Liver (tissue), 9 donors: ENCODE data around the gene ZFP1. TPM values are rescaled to one million over a fixed set of nuclear protein-coding genes. Genes with fewer than 3 reads are reported as not detected.

Experiments used
- DNase-seq: peaks from one replicate; pipeline ENCODE4 v3.0.0-alpha.2; 2017; ENCODE audit warnings: low spot score
- H3K27ac ChIP-seq, 2 donors: one replicate each; pipeline ENCODE4 v1.7.0; 2013; ENCODE audit warnings: inconsistent platforms in 2 of 2, low read length in 2 of 2, control low read depth in 1 of 2, low read depth in 1 of 2, mild to moderate bottlenecking in 1 of 2
- H3K27me3 ChIP-seq, 4 donors: one replicate each; pipeline versions ENCODE4 v1.6.1 to v1.7.0; 2013; ENCODE audit warnings: low read length in 3 of 4, inconsistent platforms in 1 of 4, mild to moderate bottlenecking in 1 of 4, moderate library complexity in 1 of 4; ENCODE audit not compliant: control insufficient read depth in 4 of 4, insufficient read depth in 4 of 4
- H3K36me3 ChIP-seq, 4 donors: one replicate each; pipeline versions ENCODE4 v1.6.1 to v1.7.0; 2013; ENCODE audit warnings: low read length in 3 of 4, mild to moderate bottlenecking in 3 of 4, low read depth in 1 of 4, moderate library complexity in 1 of 4; ENCODE audit not compliant: control insufficient read depth in 4 of 4, insufficient read depth in 3 of 4
- H3K4me1 ChIP-seq, 4 donors: one replicate each; pipeline versions ENCODE4 v1.6.1 to v1.7.0; 2013; ENCODE audit warnings: low read length in 3 of 4, mild to moderate bottlenecking in 3 of 4, moderate library complexity in 1 of 4; ENCODE audit not compliant: control insufficient read depth in 4 of 4, insufficient read depth in 4 of 4
- H3K4me3 ChIP-seq, 3 donors: one replicate each; pipeline versions ENCODE4 v1.6.1 to v1.7.0; 2013; ENCODE audit warnings: low read length in 3 of 3, control low read depth in 1 of 3, low read depth in 1 of 3, mild to moderate bottlenecking in 1 of 3
- H3K9ac ChIP-seq, 2 donors: one replicate each; pipeline ENCODE4 v1.7.0; 2013; ENCODE audit warnings: low read length in 2 of 2, mild to moderate bottlenecking in 2 of 2, moderate library complexity in 2 of 2, control low read depth in 1 of 2, low read depth in 1 of 2
- H3K9me3 ChIP-seq, 4 donors: one replicate each; pipeline versions ENCODE4 v1.6.1 to v1.7.0; 2013; ENCODE audit warnings: low read length in 3 of 4; ENCODE audit not compliant: control insufficient read depth in 4 of 4
- CTCF ChIP-seq: fragments of 150-350 bp; IDR thresholded peaks from 2 replicates; pipeline ENCODE4 v1.5.1; 2017; ENCODE audit warnings: improper control_type of control experiment, low read depth, low read length; ENCODE audit not compliant: missing input control
- EGR1 ChIP-seq, 2 donors: IDR thresholded peaks; 2 replicates each; pipeline ENCODE4 v1.6.1; 2016 to 2018; ENCODE audit warnings: antibody characterized with exemption in 2 of 2, low read depth in 2 of 2
- FOXA2 ChIP-seq: IDR thresholded peaks from 2 replicates; pipeline ENCODE4 v1.6.1; 2016; ENCODE audit warnings: antibody characterized with exemption
- GABPA ChIP-seq, 2 donors: IDR thresholded peaks in 1 of 2; conservative IDR thresholded peaks in 1 of 2; 2 replicates each; pipeline ENCODE4 v1.6.1; 2016; ENCODE audit warnings: antibody characterized with exemption in 2 of 2, mild to moderate bottlenecking in 1 of 2, moderate library complexity in 1 of 2
- HNF4A ChIP-seq, 2 donors: conservative IDR thresholded peaks; 2 replicates each; pipeline ENCODE4 v1.6.1; 2016; ENCODE audit warnings: antibody characterized with exemption in 2 of 2, mild to moderate bottlenecking in 2 of 2
- JUND ChIP-seq, 2 donors: IDR thresholded peaks; 2 replicates each; pipeline ENCODE4 v1.6.1; 2016; ENCODE audit warnings: antibody characterized with exemption in 2 of 2
- MAX ChIP-seq: IDR thresholded peaks from 2 replicates; pipeline ENCODE4 v1.6.1; 2016; ENCODE audit warnings: antibody characterized with exemption
- NR2F2 ChIP-seq: IDR thresholded peaks from 2 replicates; pipeline ENCODE4 v1.6.1; 2016; ENCODE audit warnings: antibody characterized with exemption
- RAD21 ChIP-seq, 2 donors: IDR thresholded peaks; 2 replicates each; pipeline ENCODE4 v1.6.1; 2016; ENCODE audit warnings: antibody characterized with exemption in 2 of 2, mild to moderate bottlenecking in 2 of 2
- REST ChIP-seq: IDR thresholded peaks from 2 replicates; pipeline ENCODE4 v1.6.1; 2016; ENCODE audit warnings: antibody characterized with exemption, mild to moderate bottlenecking
- RXRA ChIP-seq, 2 donors: IDR thresholded peaks; 2 replicates each; pipeline ENCODE4 v1.6.1; 2017 to 2018; ENCODE audit warnings: antibody characterized with exemption in 2 of 2, mild to moderate bottlenecking in 1 of 2
- SP1 ChIP-seq: IDR thresholded peaks from 2 replicates; pipeline ENCODE4 v1.6.1; 2018; ENCODE audit warnings: antibody characterized with exemption, mild to moderate bottlenecking
- TAF1 ChIP-seq: conservative IDR thresholded peaks from 2 replicates; pipeline ENCODE4 v1.6.1; 2016; ENCODE audit warnings: antibody characterized with exemption, mild to moderate bottlenecking
- YY1 ChIP-seq: IDR thresholded peaks from 2 replicates; pipeline ENCODE4 v1.6.1; 2016; ENCODE audit warnings: antibody characterized with exemption, mild to moderate bottlenecking
- ZBTB33 ChIP-seq: IDR thresholded peaks from 2 replicates; pipeline ENCODE4 v1.6.1; 2016; ENCODE audit warnings: antibody characterized with exemption
- WGBS: extraction: QIAGEN DNeasy Blood & Tissue Kit; methylation state at CpG from one replicate; pipeline ENCODE4 v1.1.7; 2013; 5-methylcytosine and 5-hydroxymethylcytosine counted together
- polyA plus RNA-seq, 2 donors: library from polyadenylated mRNA; stranded (reverse) in 1 of 2; unstranded in 1 of 2; fragments of 200-250 nt in 1 of 2; fragments of >200 nt in 1 of 2; fragmentation: Nextera tagmentation in 1 of 2; extraction: Ambion mirVana in 1 of 2; gene quantifications; one replicate each; pipeline versions ENCODE4 v1.2.1 to v1.2.3, GENCODE V29; 2013 to 2015
- total RNA-seq, 2 donors: library from RNA; depleted of rRNA; stranded (reverse); fragments of >200 nt; gene quantifications; one replicate each; pipeline ENCODE4 v1.2.3, GENCODE V29; 2014
- donor health status: healthy.
- donor health status: healthy.
- donor health status: healthy.
- donor health status: healthy.
- donor health status: healthy.

Gene ZFP1
- total and polyA plus RNA-seq, 4 donors = 3.8 to 8.5 (median 6.0) TPM

GRCh38 chr16:75202069-75202590 lies 53.8 kb downstream of the ZFP1 start (continued):
- TF ChIP-seq ZBTB33 = no peak

GRCh38 chr16:75203096-75203495 lies 54.8 kb downstream of the ZFP1 start:
- DNase-seq = no peak
- Histone ChIP-seq H3K9me3 (no peaks in the 10 kb centered on the region), H3K27me3 (no peaks in the 10 kb centered on the region), H3K4me3 (no peak overlapping the region), H3K27ac (no peak overlapping the region), H3K4me1 (no peaks in the 10 kb centered on the region), H3K36me3 (no peaks in the 10 kb centered on the region), H3K9ac (no peak overlapping the region)
- 96% methylated on average over 12 of the region's 12 CpGs for WGBS
- no peak for TF ChIP-seq HNF4A (conservative IDR thresholded peaks at IDR 0.05)
- no peak for TF ChIP-seq REST
- TF ChIP-seq JUND (IDR thresholded peaks at IDR 0.05) = no peak
- TF ChIP-seq TAF1 = no peak
- TF ChIP-seq GABPA (IDR thresholded peaks at IDR 0.05 in 1 of 2, conservative IDR thresholded peaks at IDR 0.05 in 1 of 2) = no peak

- DNase-seq = no peak
Measured at GRCh38 chr16:75203667-75204409, 55.5 kb downstream of the ZFP1 start.

More at GRCh38 chr16:75203667-75204409, 55.5 kb downstream of the ZFP1 start:
- no peak overlapping the region for H3K4me3 ChIP-seq
- H3K9ac ChIP-seq = no peak overlapping the region
- H3K9me3 ChIP-seq = no peaks in the 10 kb centered on the region
- H3K4me1 ChIP-seq = no peaks in the 10 kb centered on the region
- no peaks in the 10 kb centered on the region for H3K27me3 ChIP-seq
- WGBS = 85% methylated on average over 13 of the region's 13 CpGs
- no peaks in the 10 kb centered on the region for H3K36me3 ChIP-seq
- no peak overlapping the region for H3K27ac ChIP-seq
- TF ChIP-seq RAD21 (IDR thresholded peaks at IDR 0.05) (no peak), GABPA (IDR thresholded peaks at IDR 0.05 in 1 of 2, conservative IDR thresholded peaks at IDR 0.05 in 1 of 2) (no peak), REST (no peak), TAF1 (no peak), CTCF (no peak), NR2F2 (no peak), FOXA2 (no peak), YY1 (no peak), RXRA (IDR thresholded peaks at IDR 0.05) (no peak), SP1 (no peak), MAX (no peak), EGR1 (IDR thresholded peaks at IDR 0.05; ENCODE audit: low read depth in 2 of 2) (no peak), HNF4A (conservative IDR thresholded peaks at IDR 0.05) (no peak)
